ENCODE results near the gene MTCL3.

MTCL3 gene

DNA sequence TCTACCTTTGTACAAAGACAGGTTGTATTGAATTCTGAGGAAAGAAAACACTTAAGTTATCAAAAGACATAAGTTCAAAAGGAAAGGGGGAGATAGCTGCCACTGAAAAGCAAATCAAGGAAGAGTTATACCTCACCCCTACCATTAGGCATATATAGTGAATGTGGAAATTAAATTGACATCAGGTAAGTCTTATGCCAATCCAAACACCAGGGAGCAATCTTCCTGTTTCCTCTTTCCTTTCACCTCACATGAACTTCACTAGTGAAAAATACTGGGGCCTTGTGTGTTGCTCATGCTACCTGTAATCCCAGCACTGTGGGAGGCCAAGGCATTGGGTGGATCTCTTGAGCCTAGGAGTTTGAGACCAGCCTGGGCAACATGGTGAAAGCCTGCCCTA, 47.0 kb upstream of the MTCL3 start:
- TF ChIP-seq EGR1 (IDR thresholded peaks at IDR 0.05; ENCODE audit: low read depth) (no peak), RAD21 (IDR thresholded peaks at IDR 0.05; ENCODE audit: low read depth) (no peak), ELF1 (IDR thresholded peaks at IDR 0.05; ENCODE audit: borderline replicate concordance, low read depth) (no peak), POLR2A (IDR thresholded peaks at IDR 0.05; ENCODE audit: borderline replicate concordance, extremely low read depth, insufficient read depth, insufficient read length) (no peak), ZBTB33 (IDR thresholded peaks at IDR 0.05; ENCODE audit: extremely low read depth, insufficient replicate concordance, low read length) (no peak)
- TF ChIP-seq, protein P1, sequence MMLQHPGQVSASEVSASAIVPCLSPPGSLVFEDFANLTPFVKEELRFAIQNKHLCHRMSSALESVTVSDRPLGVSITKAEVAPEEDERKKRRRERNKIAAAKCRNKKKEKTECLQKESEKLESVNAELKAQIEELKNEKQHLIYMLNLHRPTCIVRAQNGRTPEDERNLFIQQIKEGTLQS (IDR thresholded peaks at IDR 0.05), result no peak
- Histone ChIP-seq H3K36me3 (ENCODE audit: control insufficient read depth in 1 of 2, insufficient read depth in 2 of 2, low read length in 2 of 2) (no peaks in the 10 kb centered on the region), H4K20me1 (ENCODE audit: insufficient read depth) (no peaks in the 10 kb centered on the region), H3K9ac (ENCODE audit: low read length) (no peak overlapping the region), H3K4me1 (ENCODE audit: control insufficient read depth in 1 of 2, insufficient read depth in 2 of 2, low read length in 2 of 2) (peaks cover 2 to 7% of the 10 kb centered on the region in 2 experiments; a peak in 2 of 4 replicates), H3K27ac (ENCODE audit: low read depth, low read length) (no peak overlapping the region), H3K79me2 (ENCODE audit: insufficient read depth, low read length) (no peaks in the 10 kb centered on the region), H3K4me3 (replicated peaks in 1 of 2; ENCODE audit: low read depth in 1 of 2, low read length in 2 of 2) (no peak overlapping the region), H2AFZ (ENCODE audit: low read depth, low read length, poor library complexity, severe bottlenecking) (no peak overlapping the region), H3K27me3 (ENCODE audit: insufficient read depth, low read length) (no peaks in the 10 kb centered on the region), H3K4me2 (ENCODE audit: low read length) (no peak overlapping the region), H3K9me3 (ENCODE audit: control insufficient read depth in 1 of 2, insufficient read depth in 1 of 2, low read depth in 1 of 2, low read length in 2 of 2) (no peaks in the 10 kb centered on the region), H3K9me2 (ENCODE audit: insufficient read depth) (no peaks in the 10 kb centered on the region)
- CTCF ChIA-PET, result no interaction called here
- POLR2A ChIA-PET, result no interaction called here
- RAD21 ChIA-PET (ENCODE audit: low non-redundant PET in 1 of 2, low total read pairs in 2 of 2, uncharacterized antibody in 2 of 2, unreplicated experiment in 2 of 2), result no interaction called here
- intact Hi-C loops (cut with micrococcal nuclease), result no loop called here
- no TSS peak for BruUV-seq (replicated peaks)
- no peak for DNase-seq (ENCODE audit: low read depth, low spot score)
- no peak for ATAC-seq

DNA sequence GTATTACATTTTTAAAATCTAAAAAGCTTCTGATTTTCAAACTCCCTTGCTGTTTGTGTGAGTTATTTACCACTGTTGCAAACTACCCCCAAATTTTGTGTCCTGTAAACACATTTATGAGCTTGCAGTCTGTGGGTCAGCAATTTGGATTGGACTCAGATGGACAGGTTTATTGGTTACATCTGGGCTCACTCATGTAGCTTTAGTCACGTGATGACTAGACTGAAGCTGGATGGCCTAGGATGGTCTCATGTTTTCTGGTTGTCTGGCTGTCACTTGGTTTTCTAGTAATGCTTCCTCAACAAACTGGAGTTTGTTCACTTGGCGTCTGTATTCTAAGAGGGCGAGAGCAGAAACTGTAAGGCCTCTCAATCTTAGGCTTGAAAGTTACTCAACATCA, 45.6 kb upstream of the MTCL3 start:
- Histone ChIP-seq H4K20me1 (ENCODE audit: insufficient read depth) (no peaks in the 10 kb centered on the region), H3K79me2 (ENCODE audit: insufficient read depth, low read length) (no peaks in the 10 kb centered on the region), H3K4me1 (ENCODE audit: control insufficient read depth in 1 of 2, insufficient read depth in 2 of 2, low read length in 2 of 2) (peaks cover 2 to 7% of the 10 kb centered on the region in 2 experiments; a peak in 2 of 4 replicates), H3K9me2 (ENCODE audit: insufficient read depth) (no peaks in the 10 kb centered on the region), H3K36me3 (ENCODE audit: control insufficient read depth in 1 of 2, insufficient read depth in 2 of 2, low read length in 2 of 2) (no peaks in the 10 kb centered on the region), H3K9me3 (ENCODE audit: control insufficient read depth in 1 of 2, insufficient read depth in 1 of 2, low read depth in 1 of 2, low read length in 2 of 2) (no peaks in the 10 kb centered on the region), H3K4me2 (ENCODE audit: low read length) (no peak overlapping the region), H3K27ac (ENCODE audit: low read depth, low read length) (no peak overlapping the region), H3K27me3 (ENCODE audit: insufficient read depth, low read length) (no peaks in the 10 kb centered on the region), H2AFZ (ENCODE audit: low read depth, low read length, poor library complexity, severe bottlenecking) (no peak overlapping the region), H3K9ac (ENCODE audit: low read length) (no peak overlapping the region), H3K4me3 (replicated peaks in 1 of 2; ENCODE audit: low read depth in 1 of 2, low read length in 2 of 2) (no peak overlapping the region)
- no peak for DNase-seq (ENCODE audit: low read depth, low spot score)
- BruUV-seq (replicated peaks), result no TSS peak
- TF ChIP-seq ZFX (IDR thresholded peaks at IDR 0.05) (no peak), EGR1 (IDR thresholded peaks at IDR 0.05; ENCODE audit: low read depth) (no peak), FOSL1 (IDR thresholded peaks at IDR 0.05; ENCODE audit: low read depth) (no peak), SRF (IDR thresholded peaks at IDR 0.05; ENCODE audit: low read depth) (no peak)
- ATAC-seq, result no peak
- intact Hi-C loops (cut with micrococcal nuclease), result no loop called here
- ChIA-PET CTCF (interaction anchor here (1.1 kb wide), 1 partner anchor 10 kb away, joined by 3 read pairs; no protein-coding TSS in a partner anchor), RAD21 (ENCODE audit: low non-redundant PET in 1 of 2, low total read pairs in 2 of 2, uncharacterized antibody in 2 of 2, unreplicated experiment in 2 of 2) (no interaction called here), POLR2A (no interaction called here)
